HG02678 (cell line): ENCODE measurements around the gene SMAD3.

Experiments
- ATAC-seq: cut with Tn5 transposase; IDR thresholded peaks from one replicate; pipeline ENCODE4 v1.9.1; 2021; ENCODE audit warnings: mild to moderate bottlenecking, moderate library complexity; ENCODE audit not compliant: unreplicated experiment

The SMAD3 gene

DNA sequence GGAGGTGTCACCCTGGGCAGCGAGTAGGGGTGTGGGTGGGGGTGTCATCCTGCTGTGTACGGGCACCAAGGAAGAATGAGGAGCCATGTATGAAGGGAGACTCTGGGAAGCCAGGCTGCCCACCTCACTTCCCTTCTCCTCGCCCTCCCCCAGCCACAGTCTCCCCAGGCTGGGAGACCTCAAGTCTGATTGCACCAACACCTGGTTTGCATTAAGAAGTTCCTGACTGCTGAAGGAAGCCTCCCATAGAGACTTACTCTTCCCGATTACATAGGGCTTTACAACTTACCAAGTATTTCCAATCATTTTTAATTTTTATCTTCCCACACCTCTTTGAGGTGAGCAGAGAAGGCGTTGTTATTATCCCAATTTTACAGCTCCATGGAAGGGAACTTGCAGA lies 29.5 kb upstream of the SMAD3 start:
- no peak for ATAC-seq

GRCh38 chr15:67036775-67037555 lies 28.4 kb upstream of the SMAD3 start:
- no peak for ATAC-seq

GRCh38 chr15:67037694-67038093 lies 27.7 kb upstream of the SMAD3 start:
- no peak for ATAC-seq

GRCh38 chr15:67038736-67039135 lies 26.7 kb upstream of the SMAD3 start:
- no peak for ATAC-seq

DNA sequence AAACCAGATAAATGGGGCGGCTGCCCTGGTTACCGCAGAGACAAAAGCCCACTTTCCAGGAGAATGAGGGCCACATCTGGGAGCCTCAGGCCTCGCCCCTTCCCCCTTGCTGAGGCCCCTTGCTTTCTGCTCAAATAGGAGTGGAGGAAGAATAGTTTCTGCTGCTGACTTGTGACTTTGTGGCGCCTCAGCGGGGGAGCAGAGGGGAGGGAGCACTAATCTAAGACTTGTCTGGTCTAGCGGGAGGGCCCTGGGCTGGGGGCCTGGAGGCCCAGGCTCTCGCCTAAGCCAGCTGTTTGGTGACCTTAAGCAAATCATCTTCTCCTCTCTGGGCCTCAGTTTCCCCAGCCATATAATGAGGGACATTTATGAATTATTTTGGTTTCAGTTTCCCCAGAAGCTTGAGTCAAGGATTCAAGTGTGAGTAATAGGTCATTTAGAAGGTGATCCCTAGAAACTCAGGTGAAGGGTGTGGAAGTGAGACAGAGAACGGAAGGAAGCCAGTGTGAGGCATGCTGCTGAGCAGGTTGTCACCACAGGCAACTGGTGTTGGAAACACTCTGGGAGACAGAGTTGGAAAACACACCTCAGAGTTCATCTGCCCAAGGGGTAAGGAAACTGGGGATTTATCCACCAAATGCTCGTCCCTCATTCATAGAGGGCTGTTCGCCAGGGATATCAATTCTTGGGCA lies 25.9 kb upstream of the SMAD3 start:
- ATAC-seq = no peak

GRCh38 chr15:67040277-67040676 lies 25.1 kb upstream of the SMAD3 start:
- ATAC-seq = no peak

DNA sequence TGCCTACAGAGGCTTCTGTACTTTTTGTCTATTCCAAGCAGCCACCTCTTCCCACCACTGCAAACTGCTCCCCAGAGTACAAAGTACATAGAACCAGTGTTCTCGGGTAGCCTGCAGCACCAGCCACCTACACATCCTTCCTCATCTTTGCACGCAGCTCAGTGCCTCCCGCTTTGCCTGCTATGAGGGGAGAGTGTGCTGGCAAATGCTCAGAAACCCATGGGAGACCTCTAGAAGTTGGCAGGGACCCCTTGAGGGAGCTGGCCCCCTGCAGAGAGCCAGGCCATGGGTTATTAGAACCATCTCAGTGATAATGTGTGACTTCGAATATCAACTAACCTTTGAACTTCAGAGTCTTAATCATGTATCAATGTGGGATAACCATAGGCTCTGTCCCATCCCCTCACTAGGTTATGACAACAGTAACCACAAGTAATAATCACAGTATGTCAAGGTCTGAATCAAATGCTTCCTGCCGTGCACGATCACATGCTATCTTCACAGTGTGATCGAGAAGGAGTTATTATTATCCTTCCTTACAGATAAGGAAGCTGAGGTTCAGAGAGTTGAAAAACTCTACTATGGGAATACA lies 22.8 kb upstream of the SMAD3 start:
- no peak for ATAC-seq

DNA sequence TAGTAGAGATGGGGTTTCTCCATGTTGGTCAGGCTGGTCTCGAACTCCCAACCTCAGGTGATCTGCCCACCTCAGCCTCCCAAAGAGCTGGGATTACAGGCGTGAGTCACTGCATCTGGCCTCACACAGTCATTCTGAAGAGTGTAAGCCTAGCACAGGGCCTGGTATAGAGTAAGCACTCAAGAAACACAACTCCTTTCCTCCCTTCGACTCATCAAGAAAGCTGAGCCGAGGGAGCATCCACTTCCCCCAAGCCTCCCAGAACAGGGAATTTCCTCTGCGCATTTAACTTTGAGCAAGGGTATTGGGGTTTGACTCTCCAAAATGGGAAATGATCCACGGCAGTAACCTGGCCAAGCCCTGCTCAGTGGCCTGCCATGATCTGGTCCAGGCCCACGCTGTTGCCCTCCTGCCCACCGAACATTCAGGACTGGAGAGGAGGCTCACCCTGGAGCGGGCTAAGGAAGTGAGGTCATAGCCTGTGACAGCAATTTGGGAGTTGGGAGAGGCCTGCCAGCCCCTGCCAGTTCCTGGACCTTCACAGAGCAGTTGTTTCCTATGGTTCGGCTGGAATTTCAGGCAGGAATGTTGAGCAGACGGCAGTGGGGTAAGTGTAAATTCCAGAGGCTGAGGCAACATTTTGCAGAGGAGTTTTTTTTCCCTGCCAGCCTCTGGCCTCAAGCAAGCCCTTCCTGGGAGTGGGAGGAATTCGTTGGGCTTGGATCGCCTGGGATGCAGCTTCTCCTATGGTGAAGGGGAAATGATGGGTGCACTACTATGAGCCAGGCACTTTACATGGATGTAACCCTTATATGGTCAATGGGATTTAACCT lies 21.2 kb upstream of the SMAD3 start:
- ATAC-seq = no peak

DNA sequence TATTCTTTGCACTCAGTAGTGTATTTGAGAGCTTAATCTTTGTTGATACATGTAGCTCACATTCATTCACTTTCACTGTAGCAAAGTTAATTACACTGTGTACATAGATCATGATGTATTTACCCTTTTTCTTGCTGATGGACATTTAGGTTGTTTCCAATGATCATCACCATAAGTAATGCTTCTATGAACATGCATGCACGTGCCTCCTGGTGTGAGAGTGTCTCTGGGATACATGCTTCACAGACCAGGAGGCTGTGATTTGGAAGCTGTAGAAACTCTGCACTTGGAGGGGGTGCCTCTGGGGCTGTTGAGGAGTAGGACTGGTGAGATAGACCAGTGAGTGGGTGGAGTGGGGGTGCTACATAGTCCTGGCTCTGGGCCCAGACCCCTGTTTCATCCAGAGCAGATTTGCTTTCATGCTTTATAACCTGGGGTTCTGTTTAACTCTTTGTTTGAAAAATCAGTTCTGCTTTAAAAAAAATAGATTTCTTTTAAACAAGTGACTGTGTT lies 18.2 kb upstream of the SMAD3 start:
- no peak for ATAC-seq

DNA sequence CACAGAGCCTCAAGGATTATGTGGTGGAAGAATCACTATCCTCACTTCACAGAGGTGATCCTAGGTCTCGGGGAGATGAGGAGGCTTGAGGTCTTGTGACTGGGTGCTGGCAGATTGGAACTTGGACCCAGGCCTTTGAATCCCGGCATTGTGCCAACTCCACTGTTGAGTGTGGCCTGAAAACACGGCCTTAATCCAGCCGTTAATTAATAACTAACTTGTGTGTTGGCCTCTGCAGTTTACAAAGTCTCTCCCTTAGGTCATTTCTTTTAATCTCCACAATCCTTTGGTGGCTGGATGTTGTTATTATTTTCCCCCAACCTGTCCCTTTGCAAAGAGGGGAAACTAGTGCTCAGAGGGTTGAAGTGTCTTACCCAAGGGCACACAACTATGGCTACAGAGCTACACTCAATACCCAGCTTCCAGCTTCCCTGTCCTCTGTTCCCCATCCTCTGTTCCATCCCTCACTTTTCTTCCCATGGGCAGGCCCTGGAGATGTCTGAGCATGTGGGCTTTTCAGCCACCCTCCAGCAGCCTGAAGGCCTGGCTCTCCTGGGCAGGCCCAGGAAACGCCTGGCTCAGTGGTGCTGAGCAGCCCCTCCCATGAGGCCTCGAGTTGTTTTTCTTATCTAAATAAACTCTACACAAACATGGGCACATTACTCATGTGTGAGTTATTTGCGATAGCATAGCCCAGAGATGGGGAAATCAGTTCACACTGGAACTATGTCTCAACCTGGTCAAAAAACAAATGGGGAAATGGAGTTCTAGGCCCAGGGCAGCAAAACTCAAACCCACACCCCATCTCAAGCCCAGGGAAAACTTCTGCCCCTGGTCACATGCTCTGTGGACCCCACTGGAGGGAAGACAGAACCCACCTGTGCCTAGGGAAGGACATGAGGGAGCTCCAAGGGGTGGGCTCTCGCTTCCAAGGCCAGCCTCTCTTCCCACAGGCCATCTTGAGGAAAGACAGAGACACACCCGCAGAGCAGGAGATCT lies 16.8 kb upstream of the SMAD3 start:
- ATAC-seq = no peak

DNA sequence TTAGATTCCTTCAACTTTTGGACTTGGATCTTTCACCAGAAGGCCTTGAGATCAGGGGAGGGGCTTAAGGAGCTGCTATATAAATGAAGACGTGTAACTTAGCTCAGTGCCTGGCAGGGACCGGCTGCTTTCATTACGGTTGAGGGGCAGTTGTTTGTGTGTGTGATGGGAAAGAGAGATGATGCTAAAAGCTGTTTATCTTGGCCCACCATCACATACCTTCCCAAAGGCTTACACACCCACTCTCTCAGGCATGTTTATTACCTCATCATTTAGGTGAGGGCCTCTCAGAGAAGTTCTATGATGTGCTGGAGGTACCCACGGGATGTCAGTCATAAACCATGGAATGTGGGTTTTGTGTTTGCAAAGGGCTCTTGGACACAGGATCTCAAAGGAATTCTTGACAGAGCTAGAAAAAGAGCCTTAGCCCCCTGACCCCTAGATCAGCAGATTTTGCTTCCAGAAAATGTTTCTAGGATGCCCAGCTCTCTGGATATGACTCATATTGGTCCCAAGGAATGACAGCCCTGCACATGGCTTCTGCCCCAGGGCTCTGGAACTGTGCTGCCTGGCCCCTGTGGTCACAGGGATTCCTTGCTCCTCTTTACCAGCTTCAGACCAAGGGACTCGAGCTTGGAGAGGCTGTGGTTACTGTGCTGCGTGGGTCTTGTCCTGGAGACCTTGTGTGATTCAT lies 15.9 kb upstream of the SMAD3 start:
- no peak for ATAC-seq

- ATAC-seq = no peak
Measured at GRCh38 chr15:67050062-67050461, 15.3 kb upstream of the SMAD3 start.

DNA sequence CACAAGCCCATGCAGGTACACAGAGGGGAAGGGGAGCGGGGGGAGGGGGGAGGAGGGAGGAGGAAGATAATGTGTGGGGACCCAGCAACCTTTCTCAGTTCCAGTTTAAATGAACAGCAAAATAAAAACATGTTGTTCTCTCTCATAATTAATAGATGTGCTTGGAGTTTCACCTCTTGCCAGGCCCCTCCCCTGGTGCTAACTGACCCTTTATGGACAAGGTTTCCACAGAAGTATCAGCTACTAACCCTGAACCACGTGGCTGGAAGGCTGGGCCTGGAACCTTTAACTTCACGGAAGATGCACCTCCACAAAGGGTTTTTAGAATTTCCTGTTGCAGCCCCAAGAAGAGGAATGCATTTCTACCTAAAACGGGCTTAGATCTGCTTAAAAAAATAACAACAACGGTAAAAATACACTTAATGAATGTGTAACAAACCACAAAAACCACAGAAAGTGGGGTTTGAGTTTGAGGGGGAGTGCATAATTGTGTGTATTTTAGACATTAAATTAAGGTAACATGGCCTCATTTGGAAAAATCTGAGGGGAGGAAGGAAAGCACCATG lies 14.8 kb upstream of the SMAD3 start:
- no peak for ATAC-seq

- ATAC-seq = no peak
Measured at GRCh38 chr15:67051088-67052045, 14.0 kb upstream of the SMAD3 start.

GRCh38 chr15:67054676-67055075 lies 10.7 kb upstream of the SMAD3 start:
- no peak for ATAC-seq

DNA sequence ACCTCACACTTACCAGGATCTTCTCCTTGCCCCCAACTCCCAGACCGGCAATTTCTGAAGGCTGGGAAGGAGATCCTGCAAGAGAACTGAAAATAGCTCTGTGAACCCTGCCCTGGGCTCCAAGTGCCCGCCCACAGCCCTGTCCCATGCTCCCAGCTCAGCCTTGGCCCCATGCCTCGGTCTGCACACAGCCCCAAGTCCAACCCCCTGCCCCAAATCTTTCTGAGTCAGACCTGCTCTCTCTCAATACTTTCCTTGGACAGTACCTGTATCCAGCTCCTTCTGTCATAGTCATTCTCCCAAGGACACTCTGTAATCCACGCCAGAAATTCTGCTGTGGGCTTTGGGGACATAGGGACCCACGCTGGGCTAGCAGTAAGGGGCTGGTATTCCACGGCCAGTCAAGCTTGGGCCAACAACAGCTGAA lies 6.3 kb upstream of the SMAD3 start:
- ATAC-seq = no peak

GRCh38 chr15:67061811-67062368 lies 3.5 kb upstream of the SMAD3 start:
- no peak for ATAC-seq
